GM19035 (cell line): ENCODE measurements around the gene ARMH4.

Source experiments
- ATAC-seq: cut with Tn5 transposase; IDR thresholded peaks from one replicate; pipeline ENCODE4 v1.9.1; 2021; ENCODE audit not compliant: unreplicated experiment

ARMH4 gene

DNA sequence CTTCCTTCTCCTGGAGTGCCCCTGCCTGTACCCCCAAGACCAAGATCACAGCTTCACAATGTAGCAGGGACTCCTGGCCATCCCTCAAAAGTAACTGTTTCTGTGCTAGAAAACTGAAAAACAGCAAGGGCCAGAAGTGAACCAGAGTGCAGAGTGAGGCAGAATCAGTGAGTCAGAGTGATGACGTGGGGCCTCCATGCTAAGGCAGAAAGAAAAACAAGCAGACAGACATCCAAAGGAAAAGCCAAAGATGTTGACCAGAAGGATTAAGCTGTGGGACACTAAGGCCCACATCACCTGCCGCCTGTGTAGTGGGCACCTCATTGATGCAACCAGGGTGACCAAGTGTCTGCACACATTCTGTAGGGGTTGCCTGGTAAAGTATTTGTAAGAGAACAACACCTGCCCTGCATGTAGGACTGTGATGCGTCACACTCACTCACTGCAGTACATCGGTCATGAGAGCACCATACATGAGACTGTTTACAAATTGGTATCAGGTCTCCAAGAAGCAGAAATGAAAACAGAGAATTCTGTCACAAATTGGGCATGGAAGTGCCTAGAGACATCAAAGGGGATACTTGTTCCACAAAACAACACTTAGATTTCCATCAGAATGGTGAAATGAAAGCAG, 51.2 kb downstream of the ARMH4 start:
- no peak for ATAC-seq

DNA sequence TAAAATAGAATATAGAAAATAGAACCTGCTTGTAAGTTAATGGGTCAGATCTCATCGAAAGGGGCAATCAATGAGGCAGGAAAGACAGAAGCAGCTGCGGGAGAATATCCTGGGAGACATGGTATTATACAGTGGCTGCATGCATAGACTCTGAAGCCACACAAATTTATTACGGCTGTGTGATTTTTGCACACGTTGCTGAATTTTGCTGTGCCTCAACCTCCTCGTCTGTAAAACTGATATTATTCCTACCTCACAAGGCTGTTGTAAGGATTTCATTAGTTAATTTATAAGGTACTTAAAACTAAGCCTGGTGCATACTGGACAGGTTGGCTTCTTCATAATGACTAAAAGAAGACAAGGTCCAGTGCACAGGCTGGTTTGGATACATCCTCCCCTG, 52.3 kb downstream of the ARMH4 start:
- no peak for ATAC-seq

DNA sequence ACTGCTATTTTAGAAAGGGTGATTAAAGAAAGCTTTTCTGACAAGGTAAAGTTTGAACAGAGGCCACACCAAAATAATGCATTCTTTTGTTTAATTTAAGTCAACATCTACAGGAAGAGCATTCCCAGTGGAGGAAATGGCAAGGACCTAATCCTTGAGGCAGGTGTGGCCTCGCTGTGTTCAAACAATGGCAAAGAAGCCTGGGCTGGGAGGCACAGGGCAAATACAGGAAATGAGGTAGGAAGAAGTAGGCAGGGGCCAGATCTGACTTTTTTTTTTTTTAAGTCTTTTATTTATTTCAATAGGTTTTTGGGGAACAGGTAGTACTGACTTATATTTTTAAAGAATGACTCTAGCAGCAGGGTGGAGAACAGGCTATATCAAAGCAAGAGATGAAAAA, 53.5 kb downstream of the ARMH4 start:
- ATAC-seq = no peak

DNA sequence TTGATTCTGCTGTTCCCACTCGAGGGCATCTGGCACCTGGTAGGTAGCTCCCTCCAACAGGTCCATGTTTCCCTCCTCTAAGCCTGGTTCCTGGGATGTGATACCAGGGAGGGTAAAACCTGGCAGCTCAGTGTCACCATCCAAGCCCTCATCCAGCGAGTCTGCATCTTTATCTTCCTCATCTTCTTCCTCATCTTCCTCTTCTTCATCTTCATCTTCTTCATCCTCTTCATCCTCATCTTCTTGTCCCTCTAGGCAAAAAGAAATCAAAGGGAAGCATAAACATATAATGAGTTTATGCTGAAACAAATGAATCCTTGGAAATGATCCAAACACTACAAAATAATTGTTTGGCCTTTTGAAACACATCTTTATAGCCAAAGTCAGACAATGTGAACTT, 55.3 kb downstream of the ARMH4 start:
- no peak for ATAC-seq

DNA sequence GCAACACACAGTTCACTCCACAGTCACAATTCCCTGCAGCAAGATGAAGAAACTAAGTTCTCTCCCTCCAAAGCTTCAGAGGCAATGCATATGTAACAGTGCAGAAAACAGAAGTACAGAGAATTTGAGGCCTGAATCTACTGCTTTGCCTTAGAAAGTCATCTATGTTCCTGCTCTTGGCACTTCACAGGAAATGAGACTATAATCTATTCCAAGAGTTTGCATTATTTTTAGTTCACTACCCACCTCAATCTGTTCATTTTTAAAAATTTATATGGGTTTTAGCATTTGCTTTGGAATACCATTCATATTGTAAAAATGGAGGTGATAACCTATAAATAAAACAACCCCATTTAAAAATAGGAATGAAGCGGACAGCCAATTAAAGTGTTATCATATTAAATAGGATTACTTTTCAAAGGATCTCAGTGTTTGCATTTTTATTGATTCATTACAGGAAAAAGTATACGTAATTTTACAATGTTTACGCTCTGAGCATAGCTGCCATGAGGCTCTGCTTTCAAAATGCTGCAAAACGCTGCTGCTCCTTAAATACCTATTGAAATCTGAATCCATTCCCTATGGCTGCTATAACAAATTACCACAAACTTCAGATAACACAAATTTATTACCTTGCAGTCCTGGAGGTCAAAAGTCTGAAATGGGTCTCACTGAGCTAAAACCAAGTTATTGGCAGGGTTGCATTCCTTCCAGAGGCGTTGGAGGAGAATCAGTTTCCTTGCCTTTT, 60.0 kb downstream of the ARMH4 start:
- no peak for ATAC-seq

DNA sequence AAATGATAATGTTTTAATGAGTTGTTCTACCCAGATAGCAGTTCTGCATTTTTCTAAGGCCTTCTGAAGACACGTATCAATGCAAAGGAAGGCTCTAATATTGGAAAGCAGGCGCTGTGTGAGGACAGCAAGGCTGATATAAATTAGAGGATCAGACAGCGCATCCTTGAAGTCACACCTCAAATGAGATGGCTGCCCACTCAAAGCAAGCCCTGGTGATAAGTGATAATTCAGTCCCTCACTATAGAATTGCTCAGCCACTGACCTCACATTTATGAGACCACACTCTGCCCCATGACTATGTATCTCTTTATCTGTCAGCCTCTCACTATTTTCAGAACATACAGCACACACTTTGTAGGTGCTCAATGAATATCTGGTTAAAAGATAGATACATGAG, 62.4 kb downstream of the ARMH4 start:
- no peak for ATAC-seq

DNA sequence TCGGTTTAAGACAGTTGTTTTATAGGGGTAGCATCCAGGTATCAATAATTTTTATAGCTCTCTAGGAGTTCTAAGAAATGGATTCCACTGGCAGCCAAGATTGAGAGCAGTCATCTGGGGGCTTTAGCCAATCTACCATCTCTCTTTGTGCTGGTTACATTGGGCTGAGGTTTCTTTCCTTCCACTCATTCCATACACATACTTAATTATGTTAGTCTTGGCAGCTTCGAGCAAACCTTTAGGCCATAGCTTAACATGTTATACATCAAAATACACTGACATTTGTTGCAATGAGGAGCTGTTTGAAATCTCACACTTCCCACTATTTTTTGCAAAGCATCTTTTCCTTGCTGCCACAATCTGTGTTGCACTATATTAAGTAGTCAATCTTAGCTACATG, 63.1 kb downstream of the ARMH4 start:
- ATAC-seq = no peak

DNA sequence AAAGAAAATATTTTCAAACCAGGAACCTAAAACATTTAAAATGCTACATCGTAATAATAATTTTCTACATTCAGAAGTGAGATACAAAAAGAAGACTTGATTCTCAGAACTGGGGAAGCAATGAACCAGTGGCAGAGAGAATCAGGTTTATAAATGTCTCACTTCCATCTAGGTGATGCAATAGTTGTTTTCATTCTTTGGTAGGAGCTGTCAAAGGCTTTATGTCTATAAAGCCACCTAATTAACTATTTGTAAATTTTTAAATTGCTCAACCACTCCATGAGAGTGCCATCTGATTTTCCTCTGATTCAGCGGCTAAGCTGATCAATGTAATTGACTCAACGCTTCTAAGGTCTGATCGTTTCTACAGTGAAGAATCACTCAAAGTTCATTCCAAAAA, 66.1 kb downstream of the ARMH4 start:
- no peak for ATAC-seq

DNA sequence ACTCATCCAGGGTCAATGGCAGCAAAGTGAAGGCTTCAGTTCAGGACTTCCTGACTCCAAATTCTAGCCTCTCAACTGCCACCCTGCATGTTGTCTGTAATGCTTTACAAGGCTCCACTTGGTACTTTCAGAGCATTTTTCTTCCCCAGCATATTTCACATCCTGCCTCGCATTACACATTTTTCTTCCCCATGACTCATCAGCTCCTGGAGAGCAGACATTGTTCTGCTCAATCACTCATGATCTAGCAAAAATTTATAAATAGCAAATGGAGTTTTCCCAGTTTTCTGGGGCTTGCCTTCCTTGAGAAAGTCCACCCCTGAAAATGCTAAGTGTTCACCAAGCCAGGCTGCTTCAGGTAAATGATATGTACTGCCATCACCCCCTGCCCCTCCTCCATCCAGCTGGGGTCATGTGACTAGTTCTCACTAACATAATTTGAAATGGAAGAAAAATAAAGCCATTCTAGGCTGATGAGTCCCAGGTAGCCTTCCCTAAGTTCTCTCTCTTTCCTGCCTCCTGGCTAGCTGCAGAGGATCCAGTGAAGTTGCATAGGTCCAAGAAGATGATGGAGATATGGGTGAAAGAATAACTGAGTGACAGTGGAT, 69.4 kb downstream of the ARMH4 start:
- no peak for ATAC-seq

DNA sequence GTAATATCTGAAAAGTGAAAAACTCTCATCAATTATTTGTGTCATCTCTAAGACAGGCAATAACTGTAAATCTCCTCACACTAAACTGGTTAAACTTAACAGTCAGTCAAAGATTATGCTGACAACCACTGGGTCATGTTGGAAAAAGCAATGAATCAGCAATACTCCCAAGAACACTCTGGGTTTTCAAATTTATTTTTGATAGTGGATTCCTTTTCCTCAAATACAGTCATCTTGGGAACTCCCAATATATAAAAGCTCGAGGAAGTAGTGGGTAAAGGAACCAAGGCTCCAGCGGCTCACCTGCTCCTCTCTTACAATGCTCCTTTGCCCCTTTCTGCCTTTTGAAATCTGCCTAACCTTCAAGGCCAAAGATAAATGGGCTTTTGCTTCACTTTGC, 70.0 kb downstream of the ARMH4 start:
- ATAC-seq = no peak

DNA sequence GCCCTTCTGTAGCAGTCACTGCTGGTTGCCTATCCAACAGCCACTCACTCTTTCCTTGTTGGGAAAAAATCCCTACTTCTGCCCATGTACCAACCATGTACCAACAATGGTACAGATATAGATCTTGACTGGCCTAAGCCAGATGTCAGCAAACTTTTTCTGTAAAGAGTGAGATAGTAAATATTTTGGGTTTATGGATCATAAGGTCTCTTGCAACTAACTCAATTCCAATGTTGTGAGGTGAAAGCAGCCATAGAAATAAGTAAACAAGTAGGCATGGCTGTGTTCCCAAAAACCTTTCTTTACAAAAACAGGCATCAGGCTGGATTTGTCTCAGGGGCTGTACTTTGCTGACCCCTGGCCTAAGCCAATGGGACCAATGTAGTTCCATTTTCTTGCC, 73.5 kb downstream of the ARMH4 start:
- no peak for ATAC-seq

DNA sequence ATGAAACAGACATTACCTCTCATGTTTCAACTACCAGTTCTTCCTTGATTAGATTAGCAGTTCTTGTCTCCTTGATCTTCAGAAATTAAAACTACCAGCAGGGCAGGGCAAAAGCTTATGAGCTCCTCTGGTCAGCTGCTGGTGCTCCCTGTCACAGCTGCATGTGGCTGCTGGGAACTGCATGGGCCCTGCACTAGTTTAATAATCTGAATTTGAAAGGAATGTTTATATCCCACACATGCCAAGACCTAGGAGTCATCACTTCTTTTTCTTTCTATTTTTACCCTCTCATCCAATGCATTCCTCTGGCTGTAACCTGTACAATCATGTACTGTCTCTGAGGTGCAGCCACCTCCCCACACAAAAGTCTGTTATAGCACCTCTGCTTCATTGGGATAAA, 73.9 kb downstream of the ARMH4 start:
- no peak for ATAC-seq

DNA sequence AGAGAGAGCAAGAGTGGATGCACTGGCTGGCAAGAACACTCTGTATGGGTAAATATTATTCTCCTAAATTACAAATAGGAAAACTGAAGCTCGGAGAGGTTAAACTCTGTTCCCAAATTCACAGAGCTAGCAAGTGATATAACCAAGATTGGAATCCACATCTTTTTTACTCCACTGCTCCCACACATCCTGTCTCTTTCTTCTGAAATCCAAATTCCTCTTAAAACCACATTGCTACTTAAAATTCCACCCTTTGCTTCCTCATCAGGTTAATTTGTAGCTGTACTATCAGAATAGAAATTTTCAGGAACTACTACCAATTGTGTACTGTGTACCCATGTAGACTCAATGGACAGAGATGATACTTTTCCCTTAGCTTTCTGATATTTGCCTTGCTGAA, 74.4 kb downstream of the ARMH4 start:
- ATAC-seq = no peak

DNA sequence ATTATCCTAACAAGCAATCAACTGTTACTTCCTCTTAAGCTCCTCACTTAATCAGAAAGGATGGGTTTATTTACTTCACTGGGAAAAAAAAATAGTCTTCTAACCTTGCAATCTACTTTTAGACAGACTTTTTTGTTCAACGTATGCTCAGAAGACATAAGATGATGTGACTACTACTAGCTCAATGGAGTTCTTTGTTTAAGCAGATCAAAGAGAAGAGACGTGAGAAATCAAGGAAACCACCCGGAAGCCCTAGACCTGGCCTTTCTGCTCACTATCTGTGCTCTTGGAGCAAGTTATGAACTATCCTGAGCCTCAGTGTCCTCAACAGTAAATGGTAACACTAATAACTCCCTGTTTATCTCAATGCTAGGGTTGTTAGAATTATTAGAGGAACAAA, 78.5 kb downstream of the ARMH4 start:
- no peak for ATAC-seq

DNA sequence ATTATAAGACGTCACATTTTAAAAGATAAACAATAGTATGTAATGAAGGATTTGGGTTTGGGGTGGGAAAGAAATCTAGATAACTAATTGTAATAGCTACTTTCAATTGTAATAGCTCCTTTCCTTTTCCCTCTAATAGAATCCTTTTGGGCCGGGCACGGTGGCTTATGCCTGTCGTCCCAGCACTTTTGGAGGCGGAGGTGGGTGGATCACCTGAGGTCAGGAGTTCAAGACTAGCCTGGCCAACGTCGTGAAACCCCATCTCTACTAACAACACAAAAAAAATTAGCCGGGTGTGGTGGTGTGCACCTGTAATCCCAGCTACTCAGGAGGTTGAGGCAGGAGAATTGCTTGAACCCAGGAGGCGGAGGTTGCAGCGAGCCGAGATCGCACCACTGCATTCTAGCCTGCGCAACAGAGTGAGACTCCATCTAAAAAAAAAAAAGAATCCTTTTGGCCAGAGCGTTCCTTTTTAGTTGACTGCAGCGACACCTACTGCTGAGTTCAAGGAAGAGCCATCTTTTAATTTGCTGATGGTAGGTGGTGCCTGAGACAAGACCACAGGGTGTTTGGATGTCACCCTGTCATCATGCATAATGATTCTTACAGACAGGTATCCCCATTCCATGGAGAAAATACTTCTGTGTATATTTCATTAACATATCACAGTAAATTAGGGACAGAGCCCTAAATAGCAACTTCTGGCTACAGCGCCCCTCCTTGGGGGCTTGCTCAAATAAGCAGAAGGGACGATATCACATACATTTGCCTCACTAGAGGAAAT, 79.5 kb downstream of the ARMH4 start:
- ATAC-seq = peak; percentile 80

DNA sequence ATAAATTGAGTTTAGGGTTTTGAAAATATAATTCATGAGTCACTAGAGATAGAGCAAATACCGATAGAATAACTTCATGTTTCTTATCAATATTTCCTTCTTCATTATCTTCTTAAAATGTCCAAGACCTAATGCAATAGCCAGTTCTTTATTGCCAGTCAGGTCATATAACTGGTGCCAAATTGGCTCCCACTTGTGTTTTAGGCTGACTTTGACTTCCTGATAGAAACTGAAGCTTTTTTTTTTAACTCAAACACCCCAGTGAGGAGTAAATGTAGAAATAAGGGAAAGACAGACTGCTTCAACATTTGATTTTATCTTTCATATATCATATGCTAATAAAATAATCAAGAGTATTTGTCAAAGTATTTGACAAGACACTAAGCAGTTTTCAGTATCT, 80.7 kb downstream of the ARMH4 start:
- ATAC-seq = no peak

DNA sequence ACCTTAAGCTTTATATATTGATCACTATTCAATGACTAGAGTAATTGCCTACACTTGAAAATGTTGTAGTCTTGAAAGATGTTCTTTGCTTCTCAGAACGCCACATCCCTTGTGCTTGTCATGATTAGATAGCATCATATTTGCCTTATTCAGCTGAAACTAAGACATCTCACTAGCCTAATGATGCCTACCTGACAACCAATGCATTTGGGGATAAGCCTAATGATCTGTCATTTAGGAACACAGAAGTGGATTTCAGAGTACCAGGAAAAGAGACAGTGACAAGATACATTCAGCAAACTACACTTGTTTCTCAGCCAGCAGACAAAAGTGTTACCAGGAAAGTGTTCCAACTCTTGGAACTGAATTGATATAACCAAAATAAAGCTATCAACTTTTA, 83.7 kb downstream of the ARMH4 start:
- no peak for ATAC-seq

DNA sequence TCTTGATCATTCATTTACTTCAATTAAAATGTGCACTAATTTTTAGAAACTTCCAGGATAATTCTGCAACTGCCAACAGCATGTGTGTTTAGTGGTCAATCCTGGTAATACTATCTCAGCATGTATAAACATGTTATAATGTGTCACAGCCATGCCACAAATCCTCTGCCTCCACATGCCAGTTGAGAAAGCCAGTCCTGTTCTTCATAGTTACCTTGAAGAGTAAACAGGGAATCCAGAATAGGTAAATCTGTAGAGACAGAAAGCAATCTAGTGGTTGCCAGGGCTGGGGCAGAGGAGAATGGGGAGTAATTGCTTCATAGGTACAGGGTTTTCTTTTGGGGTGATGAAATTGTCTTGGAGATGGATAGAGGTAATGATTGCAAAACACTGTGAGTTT, 85.9 kb downstream of the ARMH4 start:
- no peak for ATAC-seq

DNA sequence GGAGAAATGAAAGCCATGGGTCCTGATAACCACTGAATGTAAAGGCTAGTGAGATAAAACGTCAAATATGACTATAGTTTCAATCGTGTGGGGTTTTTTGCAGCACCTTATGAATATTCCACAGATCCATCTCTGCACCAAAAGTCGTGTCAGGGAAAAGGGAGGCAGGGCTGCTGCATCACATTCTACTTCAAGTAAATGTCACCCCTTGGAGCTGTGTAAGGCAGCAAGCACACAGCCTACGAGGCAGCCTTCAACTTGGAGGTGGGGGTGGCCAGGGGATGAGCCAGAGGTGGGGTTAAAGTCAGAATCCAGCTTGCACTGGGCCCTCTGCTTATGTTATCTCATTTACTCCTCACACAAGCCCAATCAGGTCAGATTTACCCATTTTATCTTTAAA, 90.4 kb downstream of the ARMH4 start:
- ATAC-seq = no peak

DNA sequence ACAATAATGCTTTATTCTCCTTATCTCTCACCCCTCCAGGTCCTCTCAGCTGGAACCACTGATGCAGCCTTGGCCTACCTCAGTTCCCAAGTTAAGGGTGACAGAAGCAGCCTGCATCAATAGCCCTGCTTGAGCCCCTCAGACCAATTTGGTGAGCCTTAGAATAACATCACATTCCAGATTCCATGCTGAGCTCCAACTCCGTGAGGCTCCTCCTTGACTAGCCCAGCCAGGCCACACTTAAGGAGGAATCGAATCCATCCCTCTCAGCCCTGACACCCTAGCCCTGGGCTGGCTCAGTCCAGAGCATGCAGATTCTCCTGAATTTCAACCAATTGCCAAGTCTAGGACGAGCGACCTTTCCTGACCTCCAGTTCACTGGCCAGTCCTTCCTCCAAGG, 91.1 kb downstream of the ARMH4 start:
- no peak for ATAC-seq

DNA sequence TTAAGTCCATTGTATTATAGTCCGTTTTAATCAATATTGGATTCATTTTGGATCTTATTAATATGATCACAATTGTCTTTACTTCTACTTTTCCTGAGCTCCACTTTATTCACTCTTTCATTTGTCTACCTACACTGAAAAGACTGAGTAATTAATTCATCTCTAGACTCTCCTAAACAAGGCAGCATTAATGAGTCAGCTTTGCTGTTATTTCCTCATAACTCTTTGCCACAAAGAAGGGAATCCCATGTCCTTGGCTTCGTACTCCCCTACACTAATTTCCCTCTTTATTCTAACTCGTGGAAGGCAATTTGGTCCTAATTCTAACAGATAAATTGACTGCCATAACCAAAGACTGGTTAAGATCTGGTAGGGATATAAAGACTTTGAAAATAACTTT, 91.9 kb downstream of the ARMH4 start:
- no peak for ATAC-seq

DNA sequence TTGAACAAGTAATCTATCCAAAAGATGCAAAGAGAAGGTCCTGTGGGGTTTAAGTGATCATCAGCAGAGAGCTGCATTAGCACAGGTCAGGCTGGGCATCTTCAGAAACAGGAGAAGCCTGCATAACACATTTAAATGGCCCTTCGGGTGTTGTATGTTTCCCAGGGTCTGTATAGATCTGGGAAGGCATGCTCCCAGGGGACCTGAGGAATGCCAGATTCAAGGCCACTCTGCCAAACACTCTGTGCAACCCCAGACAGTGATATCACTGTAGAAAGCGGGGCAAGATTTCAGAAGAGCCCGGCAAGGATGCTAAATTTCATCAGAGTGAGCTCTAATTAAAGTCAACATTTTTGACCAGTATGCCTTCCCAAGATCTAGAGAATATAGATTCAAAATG, 92.9 kb downstream of the ARMH4 start:
- ATAC-seq = no peak
